HepG2 (cell line): Measurements from ENCODE around the gene CCDC93. TPM values are rescaled to one million over a fixed set of nuclear protein-coding genes. Genes with fewer than 3 reads are reported as not detected.

ENCODE experiments used
- ATAC-seq: fragments of 200-7000 bp; cut with Tn5 transposase; 3 replicates; pipeline ENCODE4 v1.9.1; 2020; ENCODE audit warnings: mild to moderate bottlenecking, moderate library complexity
- BruUV-seq: library from RNA; stranded (reverse); fragments of 400-500 nt; replicated peaks from 2 replicates; lab custom pipeline; 2021; lab: Mats Ljungman, UMichigan
- CTCF ChIA-PET: fragments of 300-600 bp; formaldehyde crosslinking; extraction: SDS; loops from one replicate; lab custom pipeline; 2021; ENCODE audit warnings: low total read pairs, inconsistent platforms, low intra/inter-chr PET ratio; lab: Yijun Ruan, JAX
- POLR2A ChIA-PET: fragments of 350-600 bp; sonication (Branson Sonifier 250); formaldehyde crosslinking; loops from one replicate; lab custom pipeline; 2020; ENCODE audit warnings: antibody characterized with exemption, inconsistent platforms; lab: Yijun Ruan, JAX
- DNase-seq: peaks from one replicate; pipeline ENCODE4 v3.0.0-alpha.2; 2015; ENCODE audit warnings: low spot score
- FAIRE-seq: peaks from 3 replicates; lab custom pipeline; 2011; peaks lifted over from hg19 to GRCh38; lab: Jason Lieb, UNC
- H2AFZ ChIP-seq: one replicate; pipeline ENCODE4 v1.6.1; 2011; ENCODE audit warnings: low read length, inconsistent platforms
- H3K27ac ChIP-seq: fragments of 300-600 bp; 3 replicates; pipeline ENCODE4 v1.8.0; 2011; ENCODE audit warnings: mixed run types, mild to moderate bottlenecking, mixed read lengths, low read length, inconsistent platforms; ENCODE audit not compliant: insufficient read depth; ENCODE audit errors: extremely low read length
- H3K27me3 ChIP-seq, 2 experiments: fragments of 200-600 bp in 1 of 2; 2 replicates in 1 of 2; 3 replicates in 1 of 2; pipeline versions ENCODE4 v1.6.0 to v1.8.0; 2011; ENCODE audit warnings: low read length in 2 of 2, mild to moderate bottlenecking in 2 of 2, moderate library complexity in 2 of 2, inconsistent platforms in 1 of 2; ENCODE audit not compliant: insufficient read depth in 2 of 2, control insufficient read depth in 1 of 2
- H3K36me3 ChIP-seq, 2 experiments: fragments of 200-600 bp in 1 of 2; replicated peaks in 1 of 2; 2 replicates in 1 of 2; 3 replicates in 1 of 2; pipeline versions ENCODE4 v1.5.1 to v1.8.0; 2011; ENCODE audit warnings: low read length in 2 of 2, inconsistent platforms in 1 of 2; ENCODE audit not compliant: insufficient read depth in 2 of 2, control insufficient read depth in 1 of 2
- H3K4me1 ChIP-seq: 2 replicates; pipeline ENCODE4 v1.5.1; 2012; ENCODE audit warnings: low read length, inconsistent platforms; ENCODE audit not compliant: insufficient read depth
- H3K4me2 ChIP-seq: 2 replicates; pipeline ENCODE4 v1.6.0; 2011; ENCODE audit warnings: low read depth, low read length, inconsistent platforms
- H3K4me3 ChIP-seq, 3 experiments: fragments of 200-600 bp in 1 of 3; sonication (generic), shearing (Covaris generic) in 1 of 3; replicated peaks in 1 of 3; 2 replicates each; pipeline ENCODE4 v1.5.1; 2011 to 2016; ENCODE audit warnings: low read length in 3 of 3, inconsistent platforms in 2 of 3, low read depth in 2 of 3, mild to moderate bottlenecking in 2 of 3, control low read depth in 1 of 3, mixed read lengths in 1 of 3; ENCODE audit not compliant: insufficient read depth in 1 of 3
- H3K79me2 ChIP-seq: one replicate; pipeline ENCODE4 v1.6.1; 2011; ENCODE audit warnings: low read length, inconsistent platforms; ENCODE audit not compliant: insufficient read depth
- H3K9ac ChIP-seq: 2 replicates; pipeline ENCODE4 v1.6.0; 2011; ENCODE audit warnings: mild to moderate bottlenecking, low read depth, low read length, inconsistent platforms; ENCODE audit not compliant: insufficient read depth
- H3K9me3 ChIP-seq: 2 replicates; pipeline ENCODE4 v1.5.1; 2012; ENCODE audit warnings: mild to moderate bottlenecking, low read length
- H4K20me1 ChIP-seq: 2 replicates; pipeline ENCODE4 v1.6.0; 2011; ENCODE audit warnings: inconsistent platforms, mild to moderate bottlenecking, low read length, moderate library complexity; ENCODE audit not compliant: insufficient read depth
- CENPX ChIP-seq: sonication (generic); formaldehyde crosslinking; IDR thresholded peaks from 2 replicates; pipeline ENCODE4 v1.9.0; 2021; ENCODE audit warnings: mild to moderate bottlenecking, missing genetic modification reagents, moderate library complexity
- HOXD1 ChIP-seq: sonication (generic); formaldehyde crosslinking; IDR thresholded peaks from 2 replicates; pipeline ENCODE4 v1.5.0; 2020; ENCODE audit warnings: missing genetic modification reagents
- LBX2 ChIP-seq: sonication (generic); formaldehyde crosslinking; IDR thresholded peaks from 2 replicates; pipeline ENCODE4 v1.5.0; 2020; ENCODE audit warnings: missing genetic modification reagents, mild to moderate bottlenecking, borderline replicate concordance
- PRDM4 ChIP-seq: sonication (generic); formaldehyde crosslinking; IDR thresholded peaks from 2 replicates; pipeline ENCODE4 v1.9.0; 2021; ENCODE audit warnings: missing genetic modification reagents, borderline replicate concordance
- SP1 ChIP-seq, 2 experiments: fragments of 450-650 bp in 1 of 2; sonication (generic) in 1 of 2; formaldehyde crosslinking in 1 of 2; IDR thresholded peaks; 2 replicates each; pipeline versions ENCODE4 v1.4.0 to v1.6.1; 2016 to 2020; ENCODE audit warnings: missing genetic modification reagents in 1 of 2
- ZBTB33 ChIP-seq: sonication (generic); formaldehyde crosslinking; IDR thresholded peaks from 2 replicates; pipeline ENCODE4 v1.4.0; 2020; ENCODE audit warnings: missing genetic modification reagents
- ZBTB34 ChIP-seq: sonication (generic); formaldehyde crosslinking; IDR thresholded peaks from 2 replicates; pipeline ENCODE4 v1.8.0; 2022; ENCODE audit warnings: mild to moderate bottlenecking, missing genetic modification reagents
- ZFP1 ChIP-seq: IDR thresholded peaks from 2 replicates; pipeline ENCODE4 v1.6.1; 2016
- ZNF280B ChIP-seq: sonication (generic); formaldehyde crosslinking; IDR thresholded peaks from 2 replicates; pipeline ENCODE4 v1.5.0; 2020; ENCODE audit warnings: missing genetic modification reagents, mild to moderate bottlenecking, borderline replicate concordance
- ZNF317 ChIP-seq: sonication (generic); formaldehyde crosslinking; IDR thresholded peaks from 2 replicates; pipeline ENCODE4 v1.5.0; 2020; ENCODE audit warnings: mild to moderate bottlenecking, missing genetic modification reagents
- ZNF549 ChIP-seq: sonication (generic); formaldehyde crosslinking; IDR thresholded peaks from 2 replicates; pipeline ENCODE4 v1.5.0; 2020; ENCODE audit warnings: missing genetic modification reagents
- WGBS: methylation state at CpG from one replicate; pipeline ENCODE4 v1.1.6; 2017; ENCODE audit warnings: low lambda C conversion rate; 5-methylcytosine and 5-hydroxymethylcytosine counted together
- in situ Hi-C: cut with HindIII; loops from 2 replicates; pipeline ENCODE4 v1.10.0; 2017; ENCODE audit warnings: low pct_unique_long_range_greater_than_20kb; ENCODE audit not compliant: extremely low pct_ligation_motif_present
- intact Hi-C: fragments of 100-400 bp; cut with micrococcal nuclease; formaldehyde crosslinking; loops from one replicate; pipeline ENCODE4 v1.10.0; 2022; ENCODE audit not compliant: unreplicated experiment
- polyA plus RNA-seq, 8 experiments: library from polyadenylated mRNA; depleted of rRNA in 3 of 8; stranded (reverse) in 7 of 8; unstranded in 1 of 8; fragments of >200 nt; fragmentation: Illumina TruSeq in 4 of 8; extraction: Trizol in 4 of 8; gene quantifications; 2 replicates each; pipeline versions ENCODE4 v1.2.1 to v1.2.3, GENCODE V29; 2011 to 2016; ENCODE audit warnings: low read depth in 4 of 8, missing spikeins in 1 of 8, mixed read lengths in 1 of 8; ENCODE audit not compliant: insufficient read depth in 1 of 8
- total RNA-seq, 5 experiments: library from RNA; depleted of rRNA; stranded (reverse); fragments of >200 nt; fragmentation: Illumina TruSeq; extraction: Trizol; gene quantifications; 2 replicates each; pipeline ENCODE4 v1.2.3, GENCODE V29; 2016; ENCODE audit warnings: low read depth in 1 of 5

CCDC93 gene
- total and polyA plus RNA-seq, 2 of the 13 experiments (the other 11 are each of a cell fraction or from before 2014, with no cell fraction given), result 37.2 to 53.2 TPM

GRCh38 chr2:118010473-118010872 is 3.4 kb downstream of the CCDC93 start:
- H3K9ac ChIP-seq, result no peak overlapping the region
- H3K27ac ChIP-seq, result no peak overlapping the region
- no peaks in the 10 kb centered on the region for H3K9me3 ChIP-seq
- H3K27me3 ChIP-seq, result no peaks in the 10 kb centered on the region
- H3K4me3 ChIP-seq, result no peak overlapping the region
- H3K4me1 ChIP-seq, result peaks cover 25% of the 10 kb centered on the region
- intact Hi-C loops (no loop called here), in situ Hi-C loops (no loop called here)
- DNase-seq (no peak), FAIRE-seq (peak; percentile 8), ATAC-seq (no peak)
- peaks cover 48% of the 10 kb centered on the region for H3K79me2 ChIP-seq
- BruUV-seq, result no TSS peak
- TF ChIP-seq SP1 (IDR thresholded peaks at IDR 0.05), result no peak
- TF ChIP-seq SP1 (CRISPR knock-in tag; IDR thresholded peaks at IDR 0.05), result no peak
- TF ChIP-seq LBX2, result no peak
- no peak for TF ChIP-seq HOXD1 (CRISPR knock-in tag)
- TF ChIP-seq ZFP1, result no peak
- no peak overlapping the region for H3K4me2 ChIP-seq
- ChIA-PET POLR2A (no interaction called here), CTCF (no interaction called here)
- H3K36me3 ChIP-seq, result peaks cover 10 to 33% of the 10 kb centered on the region in 2 experiments
- peaks cover 29% of the 10 kb centered on the region for H4K20me1 ChIP-seq
- H2AFZ ChIP-seq, result no peak overlapping the region

GRCh38 chr2:118006861-118007260 is 7.0 kb downstream of the CCDC93 start:
- no peak for DNase-seq
- in situ Hi-C loops, result loop anchor here (5.0 kb wide), 1 partner anchor 180 kb away; no protein-coding TSS in a partner anchor
- Histone ChIP-seq H3K27ac (no peak overlapping the region), H3K27me3 (no peaks in the 10 kb centered on the region), H3K9me3 (no peaks in the 10 kb centered on the region), H3K36me3 (peaks cover 22 to 67% of the 10 kb centered on the region in 2 experiments), H3K4me2 (no peak overlapping the region), H3K4me3 (no peak overlapping the region), H2AFZ (no peak overlapping the region), H4K20me1 (peaks cover 21% of the 10 kb centered on the region; the same call in 1 of the 2 replicates), H3K4me1 (peaks cover 11% of the 10 kb centered on the region), H3K9ac (no peak overlapping the region), H3K79me2 (peaks cover 28% of the 10 kb centered on the region)
- BruUV-seq, result no TSS peak
- 96% methylated on average over 2 of the region's 2 CpGs for WGBS
- ATAC-seq, result no peak
- CTCF ChIA-PET, result no interaction called here
- intact Hi-C loops, result no loop called here
- POLR2A ChIA-PET, result no interaction called here
- no peak for FAIRE-seq
- TF ChIP-seq PRDM4 (no peak), ZNF549 (no peak), ZNF280B (CRISPR knock-in tag) (no peak), CENPX (CRISPR knock-in tag) (no peak), ZBTB33 (CRISPR knock-in tag) (no peak), ZNF317 (CRISPR knock-in tag) (no peak), ZBTB34 (no peak)
